ENCODE measurements around the gene SLC2A8. TPM values are rescaled to one million over a fixed set of nuclear protein-coding genes. Genes with fewer than 3 reads are reported as not detected.

Gene SLC2A8
- polyA plus RNA-seq, 3 donors = 6.6 to 8.7 (median 6.6) TPM

- Mint-ChIP-seq H3K27ac (peak overlapping the region in 1 of 7 donors; percentile 61), H3K36me3 (peaks cover 0 to 3% of the 10 kb centered on the region in 2 donors), H3K9me3 (peaks cover 0 to 3% (median 0%) of the 10 kb centered on the region in 7 donors), H3K4me1 (peaks cover 15% of the 10 kb centered on the region), H3K4me3 (peak overlapping the region; percentile 76 to 89), H3K27me3 (ENCODE audit: low read depth in 3 of 3) (peaks cover 12 to 29% (median 15%) of the 10 kb centered on the region in 3 donors)
- peak overlapping the region; percentile 87 for H3K4me2 ChIP-seq (replicated peaks; ENCODE audit: extremely low read depth, low read length, poor library complexity, severe bottlenecking)
- no peaks in the 10 kb centered on the region for H3K36me3 ChIP-seq (replicated peaks in 1 of 2; ENCODE audit: control insufficient read depth in 1 of 2, insufficient read depth in 2 of 2, low read length in 2 of 2)
- H3K27me3 ChIP-seq (ENCODE audit: control insufficient read depth in 2 of 2, insufficient read depth in 2 of 2, low read length in 2 of 2) = peaks cover 0 to 7% of the 10 kb centered on the region in 2 donors
- H3K4me3 ChIP-seq (replicated peaks in 1 of 3; ENCODE audit: low read depth in 2 of 3, low read length in 3 of 3) = peak overlapping the region; percentile 33 to 72 (median 42)
- H3K27ac ChIP-seq (ENCODE audit: low read depth in 1 of 2, low read length in 2 of 2) = no peak overlapping the region
- WGBS (ENCODE audit: insufficient coverage) = 0% methylated on average over 37 of the region's 55 CpGs
- peaks cover 19 to 27% of the 10 kb centered on the region in 2 donors for H3K4me1 ChIP-seq (ENCODE audit: control insufficient read depth in 1 of 2, insufficient read depth in 2 of 2, low read length in 2 of 2)
- peak overlapping the region; percentile 82 for H2AFZ ChIP-seq (ENCODE audit: insufficient read depth, low read depth, low read length, poor library complexity, severe bottlenecking)
- DNase-seq = peak in 2 of 3 donors; percentile 13 to 23
- no peaks in the 10 kb centered on the region for H3K79me2 ChIP-seq (ENCODE audit: insufficient read depth, low read length)
- peak overlapping the region; percentile 62 for H3K9ac ChIP-seq (ENCODE audit: insufficient read depth, low read length, poor library complexity, severe bottlenecking)
- H3K9me3 ChIP-seq (replicated peaks in 1 of 2; ENCODE audit: control insufficient read depth in 1 of 2, insufficient read depth in 1 of 2, low read length in 2 of 2) = no peaks in the 10 kb centered on the region
- H4K20me1 ChIP-seq (ENCODE audit: insufficient read depth, low read length) = peaks cover 5% of the 10 kb centered on the region
- TF ChIP-seq, protein P1, sequence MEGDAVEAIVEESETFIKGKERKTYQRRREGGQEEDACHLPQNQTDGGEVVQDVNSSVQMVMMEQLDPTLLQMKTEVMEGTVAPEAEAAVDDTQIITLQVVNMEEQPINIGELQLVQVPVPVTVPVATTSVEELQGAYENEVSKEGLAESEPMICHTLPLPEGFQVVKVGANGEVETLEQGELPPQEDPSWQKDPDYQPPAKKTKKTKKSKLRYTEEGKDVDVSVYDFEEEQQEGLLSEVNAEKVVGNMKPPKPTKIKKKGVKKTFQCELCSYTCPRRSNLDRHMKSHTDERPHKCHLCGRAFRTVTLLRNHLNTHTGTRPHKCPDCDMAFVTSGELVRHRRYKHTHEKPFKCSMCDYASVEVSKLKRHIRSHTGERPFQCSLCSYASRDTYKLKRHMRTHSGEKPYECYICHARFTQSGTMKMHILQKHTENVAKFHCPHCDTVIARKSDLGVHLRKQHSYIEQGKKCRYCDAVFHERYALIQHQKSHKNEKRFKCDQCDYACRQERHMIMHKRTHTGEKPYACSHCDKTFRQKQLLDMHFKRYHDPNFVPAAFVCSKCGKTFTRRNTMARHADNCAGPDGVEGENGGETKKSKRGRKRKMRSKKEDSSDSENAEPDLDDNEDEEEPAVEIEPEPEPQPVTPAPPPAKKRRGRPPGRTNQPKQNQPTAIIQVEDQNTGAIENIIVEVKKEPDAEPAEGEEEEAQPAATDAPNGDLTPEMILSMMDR (IDR thresholded peaks at IDR 0.05) = no peak
- intact Hi-C loops (cut with micrococcal nuclease) = loop anchor here (2.0 to 5.0 kb wide), 2 partner anchors 53 to 175 kb away; partner anchors contain the start of genes LRSAM1 (in 1 of the 2) and RPL12 (in 1 of the 2)
Measured at GRCh38 chr9:127397646-127398274, 791 bp downstream of the SLC2A8 start.

DNA sequence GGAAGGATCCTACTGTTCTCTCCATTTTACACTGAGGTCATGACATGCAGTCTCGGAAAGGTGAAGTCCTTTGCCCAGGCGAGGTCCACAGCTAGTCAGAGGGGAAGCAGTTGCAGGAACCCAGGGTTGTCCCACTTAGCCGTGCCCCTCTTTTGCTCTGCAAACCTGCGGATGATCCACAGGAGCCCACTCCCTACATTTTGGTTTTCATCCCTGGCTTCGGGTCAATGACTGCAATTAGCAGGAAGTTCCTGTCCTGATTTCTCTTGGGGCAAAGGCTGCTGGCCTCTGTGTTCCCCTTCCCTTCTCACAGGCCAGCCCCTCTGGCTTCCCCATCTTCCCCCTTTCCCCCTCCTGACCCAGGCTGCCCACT, 1.3 kb downstream of the SLC2A8 start:
- Histone ChIP-seq H3K79me2 (ENCODE audit: insufficient read depth, low read length) (no peaks in the 10 kb centered on the region), H3K27ac (ENCODE audit: low read depth in 1 of 2, low read length in 2 of 2) (no peak overlapping the region), H3K4me3 (replicated peaks in 1 of 3; ENCODE audit: low read depth in 2 of 3, low read length in 3 of 3) (peak overlapping the region in 2 of 3 experiments; percentile 33 to 72), H3K9ac (ENCODE audit: insufficient read depth, low read length, poor library complexity, severe bottlenecking) (peak overlapping the region; percentile 62), H3K9me3 (replicated peaks in 1 of 2; ENCODE audit: control insufficient read depth in 1 of 2, insufficient read depth in 1 of 2, low read length in 2 of 2) (no peaks in the 10 kb centered on the region), H2AFZ (ENCODE audit: insufficient read depth, low read depth, low read length, poor library complexity, severe bottlenecking) (peak overlapping the region; percentile 82), H3K27me3 (ENCODE audit: control insufficient read depth in 2 of 2, insufficient read depth in 2 of 2, low read length in 2 of 2) (peaks cover 0 to 7% of the 10 kb centered on the region in 2 donors), H3K4me2 (replicated peaks; ENCODE audit: extremely low read depth, low read length, poor library complexity, severe bottlenecking) (peak overlapping the region; percentile 87), H4K20me1 (ENCODE audit: insufficient read depth, low read length) (peaks cover 5% of the 10 kb centered on the region), H3K4me1 (ENCODE audit: control insufficient read depth in 1 of 2, insufficient read depth in 2 of 2, low read length in 2 of 2) (peaks cover 19 to 27% of the 10 kb centered on the region in 2 donors), H3K36me3 (replicated peaks in 1 of 2; ENCODE audit: control insufficient read depth in 1 of 2, insufficient read depth in 2 of 2, low read length in 2 of 2) (no peaks in the 10 kb centered on the region)
- intact Hi-C loops (cut with micrococcal nuclease) = loop anchor here (5.0 kb wide), 1 partner anchor 176 kb away; no protein-coding TSS in a partner anchor
- Mint-ChIP-seq H3K27ac (peak overlapping the region in 2 of 7 donors; percentile 14 to 61), H3K36me3 (peaks cover 0 to 3% of the 10 kb centered on the region in 2 donors), H3K4me3 (peak overlapping the region; percentile 76 to 89), H3K9me3 (peaks cover 0 to 3% (median 0%) of the 10 kb centered on the region in 7 donors), H3K4me1 (peaks cover 15% of the 10 kb centered on the region), H3K27me3 (ENCODE audit: low read depth in 3 of 3) (peaks cover 12 to 29% (median 15%) of the 10 kb centered on the region in 3 donors)
- TF ChIP-seq, protein P1 (IDR thresholded peaks at IDR 0.05) = no peak
- WGBS (ENCODE audit: insufficient coverage) = 41% methylated on average over 5 of the region's 5 CpGs
- no peak for DNase-seq

Data from CD14-positive monocyte (primary cell).